HCT116 (cell line): ENCODE results near the gene NOXA1. TPM values are rescaled to one million over a fixed set of nuclear protein-coding genes. Genes with fewer than 3 reads are reported as not detected.

Experiments
- ATAC-seq: fragments of 200-7000 bp; cut with Tn5 transposase; 2 replicates; pipeline ENCODE4 v1.9.1; 2020; ENCODE audit warnings: mild to moderate bottlenecking, moderate library complexity
- BruUV-seq: library from RNA; stranded (reverse); fragments of 400-500 nt; replicated peaks from 2 replicates; lab custom pipeline; 2021; lab: Mats Ljungman, UMichigan
- CTCF ChIA-PET: fragments of 300-600 bp; sonication (Branson Sonifier 250); formaldehyde crosslinking; loops from one replicate; lab custom pipeline; 2021; ENCODE audit warnings: antibody characterized with exemption; lab: Charles Lee
- POLR2A ChIA-PET: fragments of 300-600, 350-600 bp; sonication (Branson Sonifier 250); formaldehyde crosslinking; loops from one replicate; lab custom pipeline; 2021; ENCODE audit warnings: antibody characterized with exemption; lab: Charles Lee
- RAD21 ChIA-PET, 2 experiments: fragments of 300-600 bp; sonication (Branson Sonifier 250); formaldehyde crosslinking; loops; one replicate each; lab custom pipeline; 2023; ENCODE audit warnings: low total read pairs in 2 of 2; ENCODE audit not compliant: uncharacterized antibody in 2 of 2, unreplicated experiment in 2 of 2, low non-redundant PET in 1 of 2; lab: Charles Lee
- DNase-seq: peaks from one replicate; pipeline ENCODE4 v3.0.0-alpha.2; 2010; ENCODE audit warnings: low read depth, low spot score
- H2AFZ ChIP-seq: fragments of 200-600 bp; shearing (Covaris generic), sonication (generic); 2 replicates; pipeline ENCODE4 v1.6.1; 2017; ENCODE audit warnings: low read depth, mixed run types, mixed read lengths, antibody characterized with exemption, low read length; ENCODE audit not compliant: poor library complexity, severe bottlenecking
- H3K27ac ChIP-seq: 2 replicates; pipeline ENCODE4 v1.5.1; 2012; ENCODE audit warnings: low read depth, low read length
- H3K27me3 ChIP-seq: fragments of 200-600 bp; sonication (generic); 2 replicates; pipeline ENCODE4 v1.6.1; 2016; ENCODE audit warnings: mixed run types, low read length, mixed read lengths; ENCODE audit not compliant: insufficient read depth
- H3K36me3 ChIP-seq, 2 experiments: fragments of 200-500 bp in 1 of 2; fragments of 200-600 bp in 1 of 2; sonication (Bioruptor generic) in 1 of 2; sonication (generic) in 1 of 2; 2 replicates each; pipeline versions ENCODE4 v1.5.1 to v1.6.1; 2014 to 2016; ENCODE audit warnings: low read length in 2 of 2, inconsistent platforms in 1 of 2, mixed read lengths in 1 of 2, mixed run types in 1 of 2; ENCODE audit not compliant: insufficient read depth in 2 of 2, control insufficient read depth in 1 of 2
- H3K4me1 ChIP-seq, 2 experiments: fragments of 200-600 bp in 1 of 2; sonication (generic) in 1 of 2; 2 replicates each; pipeline versions ENCODE4 v1.5.1 to v1.6.1; 2012 to 2017; ENCODE audit warnings: low read length in 2 of 2, inconsistent platforms in 1 of 2, mild to moderate bottlenecking in 1 of 2, mixed read lengths in 1 of 2, mixed run types in 1 of 2, moderate library complexity in 1 of 2; ENCODE audit not compliant: insufficient read depth in 2 of 2, control insufficient read depth in 1 of 2
- H3K4me2 ChIP-seq: fragments of 200-600 bp; sonication (generic); 2 replicates; pipeline ENCODE4 v1.6.1; 2017; ENCODE audit warnings: mixed run types, low read length, mixed read lengths
- H3K4me3 ChIP-seq, 2 experiments: fragments of 200-600 bp in 1 of 2; sonication (generic) in 1 of 2; replicated peaks in 1 of 2; 2 replicates each; pipeline ENCODE4 v1.5.1; 2011 to 2016; ENCODE audit warnings: low read length in 2 of 2, control low read depth in 1 of 2, low read depth in 1 of 2, mild to moderate bottlenecking in 1 of 2, mixed read lengths in 1 of 2, mixed run types in 1 of 2
- H3K79me2 ChIP-seq: fragments of 200-600 bp; sonication (generic); 2 replicates; pipeline ENCODE4 v1.6.1; 2017; ENCODE audit warnings: mild to moderate bottlenecking, mixed run types, low read length, moderate library complexity, mixed read lengths; ENCODE audit not compliant: insufficient read depth
- H3K9ac ChIP-seq: fragments of 200-600 bp; sonication (generic); 2 replicates; pipeline ENCODE4 v1.6.1; 2016; ENCODE audit warnings: low read length, mixed read lengths
- H3K9me2 ChIP-seq: fragments of 200-600 bp; sonication (generic), shearing (Covaris generic); 2 replicates; pipeline ENCODE4 v1.6.1; 2017; ENCODE audit warnings: mixed run types, mild to moderate bottlenecking, moderate library complexity; ENCODE audit not compliant: insufficient read depth
- H3K9me3 ChIP-seq, 2 experiments: fragments of 200-500 bp in 1 of 2; fragments of 200-600 bp in 1 of 2; sonication (Bioruptor generic) in 1 of 2; sonication (generic) in 1 of 2; 2 replicates each; pipeline ENCODE4 v1.6.1; 2014 to 2017; ENCODE audit warnings: low read length in 2 of 2, mixed read lengths in 2 of 2, inconsistent platforms in 1 of 2, low read depth in 1 of 2, mild to moderate bottlenecking in 1 of 2, mixed run types in 1 of 2, moderate library complexity in 1 of 2; ENCODE audit not compliant: control insufficient read depth in 1 of 2, insufficient read depth in 1 of 2
- H4K20me1 ChIP-seq: fragments of 200-600 bp; sonication (generic), shearing (Covaris generic); 2 replicates; pipeline ENCODE4 v1.6.1; 2017; ENCODE audit warnings: mixed run types, mild to moderate bottlenecking, moderate library complexity; ENCODE audit not compliant: insufficient read depth
- CBX3 ChIP-seq: IDR thresholded peaks from 2 replicates; pipeline ENCODE4 v1.6.1; 2012; ENCODE audit warnings: low read depth
- EGR1 ChIP-seq: IDR thresholded peaks from 2 replicates; pipeline ENCODE4 v1.6.1; 2012; ENCODE audit warnings: low read depth
- ELF1 ChIP-seq: IDR thresholded peaks from 2 replicates; pipeline ENCODE4 v1.6.1; 2012; ENCODE audit warnings: low read depth, borderline replicate concordance
- EZH2 ChIP-seq: fragments of 200-600 bp; sonication (generic); IDR thresholded peaks from 2 replicates; pipeline ENCODE4 v1.6.1; 2017; ENCODE audit warnings: antibody characterized with exemption, mixed run types
- EZH2phosphoT487 ChIP-seq: fragments of 200-600 bp; IDR thresholded peaks from 2 replicates; pipeline ENCODE4 v1.6.1; 2018; ENCODE audit warnings: antibody characterized with exemption, borderline replicate concordance
- POLR2A ChIP-seq: IDR thresholded peaks from 2 replicates; pipeline ENCODE4 v1.7.0; 2011; ENCODE audit warnings: borderline replicate concordance; ENCODE audit not compliant: insufficient read depth, insufficient read length; ENCODE audit errors: extremely low read depth
- POLR2AphosphoS5 ChIP-seq: IDR thresholded peaks from 2 replicates; pipeline ENCODE4 v1.6.1; 2011; ENCODE audit warnings: mild to moderate bottlenecking, low read depth, low read length, moderate library complexity
- SIN3A ChIP-seq: IDR thresholded peaks from 2 replicates; pipeline ENCODE4 v1.6.1; 2012; ENCODE audit warnings: low read depth
- SP1 ChIP-seq: IDR thresholded peaks from 2 replicates; pipeline ENCODE4 v1.6.1; 2012; ENCODE audit warnings: low read depth
- SRF ChIP-seq: IDR thresholded peaks from 2 replicates; pipeline ENCODE4 v1.6.1; 2012; ENCODE audit warnings: low read depth
- TCF7L2 ChIP-seq: IDR thresholded peaks from 2 replicates; pipeline ENCODE4 v1.7.0; 2011; ENCODE audit warnings: borderline replicate concordance, inconsistent platforms; ENCODE audit not compliant: insufficient read depth, insufficient read length; ENCODE audit errors: extremely low read depth
- YY1 ChIP-seq: IDR thresholded peaks from 2 replicates; pipeline ENCODE4 v1.6.1; 2011; ENCODE audit warnings: low read length, low read depth, moderate library complexity, mild to moderate bottlenecking; ENCODE audit not compliant: insufficient replicate concordance; ENCODE audit errors: extremely low read depth
- ZFX ChIP-seq: fragments of 450-650 bp; IDR thresholded peaks from 2 replicates; pipeline ENCODE4 v1.6.1; 2017
- ZNF274 ChIP-seq: fragments of 200-500 bp; sonication (Bioruptor generic); IDR thresholded peaks from 2 replicates; pipeline ENCODE4 v1.6.1; 2014; ENCODE audit warnings: mild to moderate bottlenecking, low read depth, low read length, inconsistent platforms
- intact Hi-C: fragments of 100-400 bp; cut with micrococcal nuclease; formaldehyde crosslinking; loops from 2 replicates; pipeline ENCODE4 v1.10.0; 2022
- total RNA-seq: library from RNA; stranded (reverse); gene quantifications from one replicate; pipeline ENCODE4 v1.2.1, GENCODE V29; 2021; ENCODE audit not compliant: unreplicated experiment
- TF ChIP-seq, protein P1 (sequence below): IDR thresholded peaks from 2 replicates; pipeline ENCODE4 v1.6.1; 2012

The NOXA1 gene
- total RNA-seq, 1 experiment from 2014 or later: 13.2 TPM

DNA sequence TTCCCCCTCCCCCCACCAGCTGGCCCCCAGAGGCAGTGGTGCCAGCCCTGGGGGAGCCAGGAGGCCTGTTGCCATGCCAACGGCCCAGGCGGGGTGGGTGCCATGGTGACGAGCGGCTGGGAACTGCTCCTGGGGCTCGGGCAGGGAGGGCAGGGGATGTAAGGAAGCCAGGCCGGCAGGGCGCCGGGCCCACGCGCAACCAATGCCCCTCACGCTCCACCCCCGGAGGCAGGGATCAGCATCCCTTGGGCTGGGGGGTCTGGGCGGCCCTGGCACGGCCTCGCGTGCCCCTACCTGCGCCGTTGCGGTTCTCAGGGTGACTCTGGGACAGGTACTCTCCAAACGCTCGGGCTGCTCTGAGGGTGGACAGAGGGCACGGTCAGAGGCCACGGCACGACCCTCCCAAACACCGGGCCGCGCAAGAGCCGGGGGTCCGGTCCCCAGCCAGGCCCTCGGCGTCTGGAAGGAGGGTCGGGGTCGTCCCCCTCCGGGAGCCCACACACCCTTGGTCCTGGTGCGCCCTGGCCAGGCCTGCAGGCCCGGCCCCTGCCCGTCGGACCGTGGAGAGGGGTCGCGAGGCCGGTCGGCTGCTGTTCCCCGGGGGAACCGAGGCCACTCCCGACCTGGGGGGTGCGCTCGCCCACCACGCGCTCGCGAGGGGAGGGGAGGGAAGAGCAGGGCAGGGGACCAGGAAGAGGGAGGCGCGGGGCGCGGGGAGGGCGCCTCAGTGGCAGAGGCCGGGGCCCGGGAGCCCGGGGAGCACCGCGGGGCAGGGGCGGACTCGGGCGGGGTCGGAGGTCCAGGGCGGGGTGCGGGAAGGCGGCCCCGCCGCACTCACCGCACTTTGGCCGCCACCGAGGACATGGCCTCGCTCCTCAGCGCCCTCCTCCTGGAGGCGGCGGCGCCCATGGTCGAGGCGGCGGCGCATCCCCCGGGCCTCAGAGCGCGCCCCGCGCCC lies 35.3 kb downstream of the NOXA1 start:
- RAD21 ChIA-PET: no interaction called here
- intact Hi-C loops: no loop called here
- Histone ChIP-seq H3K36me3 (peaks cover 9 to 25% of the 10 kb centered on the region in 2 experiments; a peak in 2 of 4 replicates), H3K9ac (peak overlapping the region; percentile 98), H3K27ac (peak overlapping the region; percentile 81), H3K4me3 (peak overlapping the region; percentile 75 to 94), H2AFZ (no peak overlapping the region), H3K9me2 (no peaks in the 10 kb centered on the region), H3K4me1 (peaks cover 29 to 72% of the 10 kb centered on the region in 2 experiments), H3K4me2 (peak overlapping the region; percentile 94), H3K9me3 (no peaks in the 10 kb centered on the region), H3K27me3 (no peaks in the 10 kb centered on the region), H3K79me2 (peaks cover 37% of the 10 kb centered on the region), H4K20me1 (peaks cover 3% of the 10 kb centered on the region; the same call in 1 of the 2 replicates)
- no TSS peak for BruUV-seq
- POLR2A ChIA-PET: interaction anchor here (1.0 kb wide), 1 partner anchor 17 kb away, joined by 3 read pairs; the partner anchor contains the start of gene ENTPD8
- TF ChIP-seq ZFX: peak; percentile 89; the same call in 1 of the 2 replicates
- no peak for TF ChIP-seq POLR2A
- DNase-seq (no peak), ATAC-seq (peak; percentile 31)
- CTCF ChIA-PET: no interaction called here

DNA sequence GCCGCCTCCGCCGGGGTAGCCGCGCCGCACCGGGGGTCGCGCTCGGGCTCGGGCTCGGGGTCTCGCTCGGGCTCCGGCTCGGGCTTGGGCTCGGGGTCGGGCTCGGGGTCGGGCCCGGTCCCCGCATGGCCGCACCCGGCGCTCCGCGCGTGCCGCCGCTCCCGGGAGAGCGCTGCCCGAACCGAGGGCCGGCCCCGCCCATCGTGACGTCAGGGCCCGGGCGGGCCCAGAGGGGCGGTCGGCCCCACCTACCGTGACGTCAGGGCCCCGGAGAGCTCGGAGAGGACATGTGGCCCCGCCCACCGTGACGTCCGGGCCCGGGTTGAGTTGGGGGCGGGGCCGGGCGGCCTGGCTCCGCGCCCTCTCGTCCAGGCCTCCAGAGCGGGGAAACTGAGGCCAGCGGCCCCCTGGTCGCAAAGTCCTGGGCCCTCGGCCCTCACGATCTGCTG lies 36.0 kb downstream of the NOXA1 start, which contains the start of gene NSMF:
Gene NSMF (minus strand): TSS at position 183 of the 449 bp plus-strand sequence. CDS start 232 bp downstream, outside the sequence.
- no peaks in the 10 kb centered on the region for H3K9me2 ChIP-seq
- H4K20me1 ChIP-seq: no peaks in the 10 kb centered on the region
- no peaks in the 10 kb centered on the region for H3K27me3 ChIP-seq
- CTCF ChIA-PET: no interaction called here
- peaks cover 9 to 23% of the 10 kb centered on the region in 2 experiments; a peak in 2 of 4 replicates for H3K36me3 ChIP-seq
- POLR2A ChIA-PET: interaction anchor here (0.6 to 1.0 kb wide), 2 partner anchors 18 to 481 kb away, joined by 3 to 6 read pairs; partner anchors contain the start of gene ENTPD8
- no peaks in the 10 kb centered on the region for H3K9me3 ChIP-seq
- BruUV-seq: no TSS peak
- peak within 1 kb of the TSS; percentile 98 for H3K9ac ChIP-seq
- DNase-seq: peak; percentile 74
- peaks cover 35% of the 10 kb centered on the region for H3K79me2 ChIP-seq
- peak within 1 kb of the TSS; percentile 75 to 94 for H3K4me3 ChIP-seq
- peaks cover 28 to 67% of the 10 kb centered on the region in 2 experiments for H3K4me1 ChIP-seq
- peak; percentile 73 for ATAC-seq
- RAD21 ChIA-PET: no interaction called here
- peak within 1 kb of the TSS; percentile 94 for H3K4me2 ChIP-seq
- no peak within 1 kb of the TSS for H2AFZ ChIP-seq
- peak within 1 kb of the TSS; percentile 81 for H3K27ac ChIP-seq
- intact Hi-C loops: no loop called here
- TF ChIP-seq ZFX (no peak; the same call in 1 of the 2 replicates), ELF1 (no peak), SRF (no peak), EGR1 (no peak), EZH2 (no peak), POLR2A (peak; percentile 74), ZNF274 (no peak), TCF7L2 (no peak), YY1 (peak; percentile 8), EZH2phosphoT487 (no peak), SP1 (no peak), POLR2AphosphoS5 (peak; percentile 91), CBX3 (no peak), SIN3A (no peak)
- TF ChIP-seq, protein P1, sequence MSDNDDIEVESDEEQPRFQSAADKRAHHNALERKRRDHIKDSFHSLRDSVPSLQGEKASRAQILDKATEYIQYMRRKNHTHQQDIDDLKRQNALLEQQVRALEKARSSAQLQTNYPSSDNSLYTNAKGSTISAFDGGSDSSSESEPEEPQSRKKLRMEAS: no peak
